Measurements from ENCODE around the gene PLEKHJ1.
"Not testable (repeated sequence)": the region's sequence is repeated elsewhere in the genome, so short reads cannot be mapped to it uniquely, and the experiment has no call there.

PLEKHJ1 gene

DNA sequence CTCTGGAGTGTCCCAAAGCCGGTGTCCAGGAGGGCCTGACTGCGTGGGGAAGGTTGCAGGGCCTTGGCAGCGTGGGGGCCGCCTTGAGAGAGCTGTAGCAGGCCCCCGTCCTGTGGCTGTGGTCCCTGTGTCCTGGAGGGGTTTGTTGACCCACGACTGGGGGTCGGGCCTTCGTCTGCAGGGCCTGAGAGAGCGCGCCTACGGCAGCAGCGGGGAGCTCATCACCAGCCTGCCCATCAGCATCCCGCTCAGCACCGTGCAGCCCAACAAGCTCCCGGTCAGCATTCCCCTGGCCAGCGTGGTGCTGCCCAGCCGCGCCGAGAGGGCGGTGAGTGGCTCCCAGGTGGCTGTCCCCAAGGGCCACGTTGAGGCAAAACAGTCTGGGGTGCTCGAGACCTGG is 18.5 kb downstream of the PLEKHJ1 start:
- DNase-seq = no peak

DNA sequence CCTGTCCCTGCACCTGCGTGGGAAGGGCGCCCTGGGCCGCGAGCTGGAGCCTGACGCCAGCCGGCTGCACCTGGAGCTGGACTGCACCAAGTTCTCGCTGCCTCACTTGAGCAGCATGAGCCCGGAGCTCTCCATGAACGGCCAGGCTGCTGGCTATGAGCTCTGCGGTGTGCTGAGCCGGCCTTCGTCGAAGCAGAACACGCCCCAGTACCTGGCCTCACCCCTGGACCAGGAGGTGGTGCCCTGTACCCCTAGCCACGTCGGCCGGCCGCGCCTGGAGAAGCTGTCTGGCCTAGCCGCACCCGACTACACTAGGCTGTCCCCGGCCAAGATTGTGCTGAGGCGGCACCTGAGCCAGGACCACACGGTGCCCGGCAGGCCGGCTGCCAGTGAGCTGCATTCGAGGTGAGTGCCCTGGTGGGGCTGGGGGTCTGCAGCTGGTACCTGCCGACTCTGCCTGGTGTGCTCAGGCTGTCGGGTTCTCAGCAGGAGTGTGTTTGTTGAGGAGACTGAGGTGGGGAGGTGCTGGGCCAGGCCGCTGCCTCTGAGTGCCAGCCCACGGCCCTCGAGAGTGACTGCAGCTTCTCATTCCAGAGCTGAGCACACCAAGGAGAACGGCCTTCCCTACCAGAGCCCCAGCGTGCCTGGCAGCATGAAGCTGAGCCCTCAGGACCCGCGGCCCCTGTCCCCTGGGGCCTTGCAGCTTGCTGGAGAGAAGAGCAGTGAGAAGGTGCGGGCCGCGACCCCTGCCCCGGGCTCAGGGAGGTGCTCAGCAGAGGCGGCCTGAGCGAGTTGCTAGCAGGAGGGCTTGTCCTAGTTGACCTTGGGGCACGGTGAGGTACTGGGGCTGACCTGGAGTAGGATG is 19.5 kb downstream of the PLEKHJ1 start:
- DNase-seq = no peak

DNA sequence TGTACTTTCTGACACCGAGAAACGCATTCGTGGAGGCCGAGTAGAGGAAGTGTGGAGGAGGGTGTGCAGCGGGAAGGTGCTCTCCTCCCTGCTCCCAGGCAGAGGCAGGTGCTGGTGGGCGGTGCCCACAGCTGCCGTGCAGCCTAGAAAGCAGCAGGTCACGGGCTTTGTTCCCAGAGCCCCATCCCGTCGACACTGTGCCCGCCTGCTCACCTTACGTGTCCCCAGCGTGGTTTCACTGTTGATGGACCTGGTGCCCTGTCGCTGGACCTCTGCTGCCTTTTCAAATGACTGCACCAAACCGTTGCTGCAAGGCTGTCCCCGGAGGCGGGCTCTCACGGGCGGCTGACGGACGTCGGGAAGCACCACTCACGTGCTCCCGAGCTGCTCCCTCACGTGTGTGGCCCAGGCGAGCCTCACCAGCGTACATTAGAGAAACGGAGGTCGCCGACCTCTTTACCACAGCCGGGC is 20.8 kb downstream of the PLEKHJ1 start:
- no peak for DNase-seq

DNA sequence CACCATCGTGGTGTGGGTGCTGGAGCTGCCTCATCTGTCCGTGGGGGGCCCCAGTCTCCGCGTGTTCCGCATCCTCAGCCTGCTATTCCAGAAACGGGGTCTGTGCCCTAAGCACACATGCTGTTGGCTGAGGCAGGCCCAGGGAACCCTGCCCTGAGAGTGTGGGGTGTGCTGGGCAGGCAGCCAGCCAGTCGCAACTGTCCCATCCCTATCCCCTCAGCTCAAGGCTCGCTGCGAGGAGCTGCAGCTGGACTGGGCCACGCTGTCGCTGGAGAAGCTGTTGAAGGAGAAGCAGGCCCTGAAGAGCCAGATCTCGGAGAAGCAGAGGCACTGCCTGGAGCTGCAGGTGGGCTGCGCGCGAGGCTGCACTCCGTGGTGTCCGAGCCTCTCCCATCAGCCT is 21.9 kb downstream of the PLEKHJ1 start:
- DNase-seq = no peak

DNA sequence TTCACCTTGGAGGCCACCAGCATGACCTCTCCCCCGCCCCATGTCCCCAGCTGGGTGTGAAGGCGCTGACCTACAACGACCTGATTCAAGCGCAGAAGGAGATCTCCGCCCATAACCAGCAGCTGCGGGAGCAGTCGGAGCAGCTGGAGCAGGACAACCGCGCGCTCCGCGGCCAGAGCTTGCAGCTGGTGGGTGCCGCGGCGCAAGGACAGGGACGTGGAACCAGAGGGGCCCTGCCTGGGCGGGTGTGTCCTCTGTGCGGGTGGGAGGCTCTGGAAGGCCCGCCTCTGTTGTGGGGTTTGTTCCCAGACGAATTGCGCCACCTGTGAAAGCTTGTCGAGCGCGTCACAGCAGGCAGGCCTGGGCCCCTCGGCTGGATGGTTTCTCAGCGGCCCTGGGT is 22.3 kb downstream of the PLEKHJ1 start:
- no peak for DNase-seq

DNA sequence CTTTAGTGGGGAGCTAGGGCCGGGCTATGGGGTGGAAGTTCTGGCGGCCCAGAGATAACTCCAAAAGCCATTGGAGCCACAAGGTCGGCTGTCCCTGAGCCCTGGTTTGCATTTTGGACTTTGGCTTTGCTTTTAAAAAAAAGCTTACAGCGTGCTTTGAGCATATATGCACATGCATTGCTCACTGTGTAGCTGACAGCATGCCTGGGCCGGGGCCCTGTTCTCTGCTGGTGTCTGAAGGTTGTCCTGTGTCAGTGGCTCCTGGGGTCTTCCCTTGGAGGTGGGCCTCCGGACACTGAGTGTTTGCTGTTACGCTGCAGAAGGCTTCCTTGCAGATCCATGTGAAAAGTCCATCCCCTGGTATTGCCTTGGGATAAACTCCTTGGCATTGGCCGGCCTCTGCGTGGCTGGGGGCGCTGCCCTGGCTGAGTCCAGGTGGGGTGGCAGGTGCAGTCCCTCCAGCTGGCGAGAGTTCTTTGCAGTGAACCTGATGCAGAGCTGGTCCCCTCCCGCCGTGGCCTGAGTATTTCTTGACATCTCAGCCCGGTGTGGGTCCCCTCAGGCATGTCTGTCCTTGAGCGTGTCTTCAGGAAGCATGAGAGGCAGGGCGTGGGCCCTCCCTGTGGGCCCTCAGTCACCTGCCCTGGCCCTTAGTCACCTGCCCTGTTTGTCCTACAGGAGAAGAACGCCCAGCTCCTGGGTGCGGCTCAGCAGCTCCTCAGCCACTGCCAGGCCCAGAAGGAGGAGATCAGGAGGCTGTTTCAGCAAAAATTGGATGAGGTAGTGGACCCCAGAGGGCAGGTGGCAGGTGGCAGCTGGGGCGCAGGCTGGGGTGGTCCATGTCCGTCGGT is 23.0 kb downstream of the PLEKHJ1 start:
- DNase-seq = no peak

DNA sequence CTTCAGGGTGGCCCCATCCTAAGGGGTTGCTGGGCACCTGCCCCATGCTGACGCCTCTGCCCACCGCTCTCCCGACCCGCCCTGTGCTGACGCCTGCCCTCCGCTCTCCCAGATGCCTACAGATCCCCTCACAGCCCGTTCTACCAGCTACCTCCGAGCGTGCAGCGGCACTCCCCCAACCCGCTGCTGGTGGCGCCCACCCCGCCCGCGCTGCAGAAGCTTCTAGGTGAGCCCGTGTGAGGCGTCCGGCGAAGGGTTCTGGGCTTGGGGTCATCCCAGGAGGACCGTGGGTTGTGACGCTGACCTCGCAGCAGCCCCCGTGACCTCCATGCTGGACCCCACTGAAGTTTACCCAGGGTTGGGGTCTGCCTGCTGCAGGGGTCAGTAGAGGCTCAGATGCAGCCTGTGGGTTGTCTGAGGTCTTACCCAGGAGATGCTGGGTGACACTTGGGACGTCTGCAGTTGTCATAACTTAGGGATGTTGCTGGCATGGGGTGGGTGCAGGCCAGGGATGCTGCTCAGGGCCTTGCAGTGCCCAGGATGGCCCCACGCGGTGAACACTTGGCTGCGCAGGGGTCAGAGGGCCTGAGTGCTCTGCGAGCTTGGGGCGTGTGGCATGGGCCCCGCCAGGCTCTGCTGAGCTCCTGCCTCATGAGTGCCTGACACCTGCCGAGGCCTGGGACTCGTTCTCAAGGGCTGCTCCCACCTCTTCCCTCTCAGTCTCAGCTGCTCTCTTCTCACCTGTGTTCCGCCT is 25.0 kb downstream of the PLEKHJ1 start:
- DNase-seq = no peak

DNA sequence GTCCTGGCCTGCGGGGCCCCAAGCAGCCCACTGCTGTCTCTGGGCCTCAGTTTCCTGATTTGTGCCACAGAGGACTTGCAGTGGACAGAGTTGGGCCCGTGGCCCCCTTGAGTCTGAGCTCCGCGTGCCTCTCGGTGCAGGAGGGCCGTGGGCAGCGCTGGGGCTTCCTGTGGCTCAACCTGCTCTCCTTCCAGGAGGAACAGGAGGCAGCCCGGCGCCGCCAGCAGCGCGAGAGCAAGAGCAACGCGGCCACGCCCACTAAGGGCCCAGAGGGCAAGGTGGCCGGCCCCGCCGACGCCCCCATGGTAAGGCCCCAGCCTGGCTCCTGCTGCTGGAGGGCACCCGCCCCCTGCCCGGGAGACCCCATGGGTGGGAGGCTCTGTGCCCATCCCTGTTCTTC is 25.9 kb downstream of the PLEKHJ1 start:
- DNase-seq = no peak

DNA sequence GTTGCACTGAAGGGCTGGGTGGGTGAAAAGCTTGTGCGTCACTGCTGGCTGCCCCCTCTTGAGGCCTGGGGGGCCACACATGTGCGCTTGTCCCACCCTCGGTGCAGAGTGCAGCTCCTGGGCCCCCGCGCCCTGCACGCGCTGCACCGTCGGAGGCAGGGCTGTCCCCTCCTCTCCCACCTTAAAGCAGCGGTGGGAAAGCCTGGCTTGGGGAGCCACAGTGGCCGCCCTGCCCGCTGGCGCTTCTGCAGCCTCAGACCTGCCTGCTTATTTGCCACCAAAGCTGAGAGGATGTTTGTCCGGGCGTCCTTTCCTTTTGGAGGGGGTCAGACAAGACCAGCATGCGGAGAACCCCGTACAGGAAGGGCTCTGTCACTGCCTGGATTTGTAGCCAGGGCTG is 26.7 kb downstream of the PLEKHJ1 start:
- DNase-seq = no peak

DNA sequence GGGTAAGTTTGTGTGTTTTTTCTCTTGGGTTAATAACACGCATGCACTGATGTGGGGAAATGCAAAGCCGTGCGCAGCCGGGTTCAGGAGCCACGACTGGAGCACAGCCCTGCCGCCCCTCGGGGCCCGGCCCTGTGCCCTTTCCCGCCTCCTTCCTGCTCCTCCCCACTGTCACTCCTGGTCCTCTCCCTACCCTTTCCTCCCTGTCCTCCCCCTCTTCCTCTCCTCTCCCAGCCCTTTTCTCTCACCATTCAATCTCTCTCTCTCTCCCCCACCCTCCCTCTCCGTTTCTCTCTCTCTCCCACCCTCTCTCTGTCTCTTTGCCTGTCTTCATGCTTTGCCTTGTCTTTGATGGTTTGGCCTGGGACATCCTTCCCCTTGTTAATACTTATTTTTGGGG is 27.2 kb downstream of the PLEKHJ1 start:
- DNase-seq = no peak

DNA sequence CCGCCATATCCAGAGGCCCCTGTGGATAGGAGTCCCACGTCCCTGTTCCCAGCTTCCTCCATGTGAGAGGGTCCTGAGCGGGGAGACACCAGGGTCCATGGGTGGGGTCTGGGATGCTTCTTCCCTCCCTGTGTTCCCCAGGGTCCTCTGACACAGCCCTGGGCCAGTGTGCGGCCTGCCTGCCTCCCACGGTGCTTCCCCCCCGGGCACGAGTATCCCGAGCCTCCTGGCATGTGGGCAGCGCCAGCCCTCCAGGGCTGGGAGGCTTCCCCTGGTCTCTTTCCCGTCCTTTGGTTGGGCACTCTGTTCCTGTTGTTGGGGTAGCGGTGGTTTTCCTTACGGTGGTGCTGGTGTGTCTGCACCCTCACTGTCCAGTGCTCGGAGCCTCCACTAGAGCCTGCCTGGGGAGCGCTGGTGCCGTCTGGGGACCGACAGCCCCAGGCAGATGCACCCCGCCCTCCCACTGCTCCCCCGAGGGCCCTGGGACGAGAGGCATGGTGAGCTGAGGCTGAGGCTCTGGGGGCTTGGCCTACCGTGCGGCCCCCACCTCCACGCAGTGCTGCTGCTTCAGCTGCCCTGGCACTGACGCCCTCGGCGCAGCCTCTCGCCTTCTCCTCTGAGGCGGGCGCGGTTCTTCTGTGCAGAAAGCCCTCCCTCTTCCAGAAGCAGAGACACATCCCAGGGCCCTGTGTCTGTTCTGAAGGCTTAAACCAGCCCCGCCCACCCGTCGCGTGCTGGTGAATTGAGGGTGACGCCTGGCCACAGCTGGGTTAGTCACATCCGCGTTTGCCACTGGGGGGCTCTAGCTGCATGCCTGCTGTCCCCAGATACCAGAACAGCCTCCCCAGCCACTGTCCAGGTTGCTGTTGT is 27.9 kb downstream of the PLEKHJ1 start:
- DNase-seq = peak; percentile 68

DNA sequence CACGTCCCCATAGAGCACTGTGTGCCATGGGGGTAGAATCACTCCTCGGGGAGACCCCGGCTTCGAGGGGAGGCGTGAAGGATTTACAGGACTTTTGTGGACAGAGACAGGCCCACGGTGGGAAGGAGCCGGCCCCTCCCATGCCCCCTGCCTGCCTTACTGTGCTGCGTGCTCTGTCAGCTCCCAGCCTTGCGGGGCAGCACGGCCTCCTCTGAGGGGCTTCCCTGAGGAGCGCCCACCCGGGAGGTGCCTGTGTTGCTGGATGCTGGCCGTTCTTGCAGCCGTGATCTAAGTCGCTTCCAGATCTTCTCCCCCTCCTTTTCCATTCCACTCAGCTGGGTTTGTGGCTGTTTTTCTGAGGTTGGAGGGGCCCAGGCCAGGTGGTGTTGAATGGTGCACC is 29.1 kb downstream of the PLEKHJ1 start:
- DNase-seq = no peak

DNA sequence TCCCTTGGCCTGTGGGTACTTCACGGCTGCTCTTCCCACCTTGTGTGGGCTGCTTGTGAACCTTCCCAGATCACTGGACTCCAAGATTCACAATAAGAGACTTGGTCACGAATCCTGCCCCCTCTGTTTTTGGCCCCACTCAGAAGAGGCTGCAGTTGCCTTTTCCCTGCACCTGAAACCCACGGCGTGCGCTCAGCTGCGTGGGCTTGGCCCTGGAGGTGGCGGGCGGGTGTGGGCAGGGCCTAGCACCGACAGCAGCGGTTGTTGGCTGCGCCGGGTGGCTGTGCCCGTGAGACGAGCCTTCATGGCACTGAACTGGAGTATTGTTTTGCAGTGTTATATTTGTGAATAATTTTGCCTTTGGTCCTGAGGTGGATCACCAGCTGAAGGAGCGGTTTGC is 33.8 kb downstream of the PLEKHJ1 start:
- no peak for DNase-seq

DNA sequence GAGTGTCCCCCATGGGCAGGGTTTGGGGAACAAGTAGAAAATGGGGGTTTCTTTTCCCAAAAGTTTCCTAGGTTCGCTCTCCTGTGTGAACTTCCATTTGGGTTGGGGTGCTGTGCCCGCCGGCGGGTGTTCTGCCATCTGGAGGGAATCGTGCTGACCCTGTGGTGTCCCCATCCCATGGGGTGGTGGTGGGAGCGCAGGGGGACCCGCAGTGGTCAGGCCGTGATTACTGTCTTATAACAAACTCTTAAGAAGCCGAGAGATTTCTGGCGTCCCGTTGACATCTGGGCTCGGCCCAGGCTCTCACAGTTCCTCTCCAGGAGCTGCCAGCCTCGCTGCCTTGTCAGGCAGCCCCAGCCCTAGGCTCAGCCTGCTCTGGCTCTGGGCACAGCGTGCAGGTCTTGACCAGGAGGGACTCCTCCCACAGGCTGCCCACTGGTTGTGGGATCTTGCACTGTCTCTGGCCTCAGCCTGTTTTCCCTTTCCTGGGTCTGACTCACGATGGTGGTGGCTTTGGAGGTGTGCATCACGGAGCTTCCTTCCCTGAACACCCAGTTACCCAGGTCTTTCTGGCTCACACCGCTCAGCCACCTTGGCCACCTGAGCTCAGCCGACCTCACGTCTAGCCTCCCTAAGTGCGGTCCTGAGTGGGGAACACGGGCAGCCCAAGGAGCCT is 34.5 kb downstream of the PLEKHJ1 start:
- no peak for DNase-seq

DNA sequence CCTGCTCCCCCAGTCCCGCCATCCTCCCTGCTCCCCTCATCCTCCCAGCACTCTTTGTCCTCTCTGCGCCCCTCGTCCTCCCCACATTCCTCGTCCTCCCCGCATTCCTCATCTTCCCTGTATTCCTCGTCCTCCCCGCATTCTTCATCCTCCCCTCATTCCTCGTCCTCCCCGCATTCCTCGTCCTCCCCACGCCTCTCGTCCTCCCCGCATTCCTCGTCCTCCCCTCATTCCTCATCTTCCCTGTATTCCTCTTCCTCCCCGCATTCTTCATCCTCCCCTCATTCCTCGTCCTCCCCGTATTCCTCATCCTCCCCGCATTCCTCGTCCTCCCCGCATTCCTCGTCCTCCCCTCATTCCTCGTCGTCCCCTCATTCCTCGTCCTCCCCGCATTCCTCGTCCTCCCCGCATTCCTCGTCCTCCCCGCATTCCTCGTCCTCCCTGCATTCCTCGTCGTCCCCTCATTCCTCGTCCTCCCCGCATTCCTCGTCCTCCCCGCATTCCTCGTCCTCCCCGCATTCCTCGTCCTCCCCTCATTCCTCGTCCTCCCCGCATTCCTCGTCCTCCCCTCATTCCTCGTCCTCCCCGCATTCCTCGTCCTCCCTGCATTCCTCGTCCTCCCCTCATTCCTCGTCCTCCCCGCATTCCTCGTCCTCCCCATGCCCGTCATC is 35.4 kb downstream of the PLEKHJ1 start:
- not testable (repeated sequence) for DNase-seq

DNA sequence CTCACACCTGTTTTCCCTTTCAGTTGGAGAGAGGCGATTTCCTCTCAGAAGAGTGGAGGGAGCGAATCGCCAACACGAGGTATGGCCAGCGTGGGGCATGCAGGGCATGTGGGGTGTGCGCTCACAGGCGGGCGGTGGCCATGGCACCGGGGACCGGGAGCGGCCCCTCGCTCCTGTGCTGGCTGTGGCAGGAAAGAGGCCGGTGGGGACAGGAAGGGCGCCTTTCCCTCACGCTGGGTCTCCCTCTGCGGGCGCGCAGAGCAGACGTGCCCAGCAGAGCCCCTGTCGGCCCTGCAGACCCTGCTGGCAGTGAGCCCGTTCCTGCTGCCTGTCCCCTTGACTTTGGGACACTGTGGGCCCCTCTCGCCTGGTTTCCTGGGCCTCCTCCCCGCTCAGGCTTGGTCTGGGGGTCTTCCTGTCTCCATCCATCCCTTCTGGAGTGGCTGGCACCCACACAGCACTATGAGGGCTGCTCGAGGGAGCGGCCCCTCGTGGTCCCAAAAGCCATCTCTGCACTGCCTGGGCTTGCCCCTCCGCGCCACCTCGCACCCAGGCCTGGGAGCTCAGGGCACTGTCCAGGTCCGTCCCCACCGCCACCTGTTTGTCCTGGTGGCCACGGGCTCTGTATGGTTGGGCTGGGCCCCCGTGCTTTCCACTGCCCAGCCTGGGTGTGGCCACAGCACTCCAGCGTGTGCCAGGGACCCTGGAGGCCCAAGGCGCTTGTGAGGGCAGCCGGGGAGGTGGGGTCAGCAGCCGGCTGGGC is 36.1 kb downstream of the PLEKHJ1 start:
- DNase-seq = no peak

DNA sequence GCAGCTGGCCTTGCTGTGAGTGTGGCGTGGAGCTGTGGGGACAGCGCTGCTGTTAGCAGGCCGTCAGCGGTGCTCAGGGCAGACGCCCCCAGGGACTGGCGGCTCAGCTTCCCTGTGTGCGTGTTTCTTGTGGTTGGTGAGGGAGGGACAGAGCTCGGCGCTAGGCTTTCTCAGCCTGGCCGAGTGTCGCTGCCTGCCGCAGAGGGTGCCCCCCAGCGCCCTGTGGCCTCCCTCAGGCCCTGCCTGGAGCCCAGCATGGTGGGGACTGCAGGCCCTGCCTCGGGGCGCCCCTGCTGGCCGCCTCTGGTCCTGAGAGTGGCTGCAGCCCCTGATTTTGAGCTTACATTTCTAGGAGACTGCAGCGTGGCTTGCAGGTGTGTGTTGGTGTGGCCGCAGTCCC is 36.9 kb downstream of the PLEKHJ1 start:
- no peak for DNase-seq

DNA sequence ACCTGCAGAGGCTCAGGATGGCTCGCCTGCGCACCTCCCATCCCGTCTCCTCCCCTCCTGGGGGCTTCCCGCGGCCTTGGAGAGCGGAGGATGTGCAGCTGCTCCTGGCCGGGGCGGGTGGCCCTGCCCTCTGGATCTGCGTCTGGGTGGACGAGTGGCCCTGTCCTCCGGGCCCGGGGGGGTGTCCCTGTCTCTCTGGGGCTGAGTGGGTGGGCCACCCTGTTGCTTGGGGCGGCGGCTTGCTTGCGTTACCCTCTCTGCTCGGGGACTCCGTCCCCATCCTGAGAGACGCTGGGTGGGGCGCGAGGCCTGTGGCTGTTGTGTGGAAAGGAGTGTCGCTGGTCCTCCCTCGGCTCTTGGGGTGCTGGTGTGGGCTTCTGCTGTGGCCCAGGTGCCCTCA is 37.8 kb downstream of the PLEKHJ1 start:
- DNase-seq = no peak

DNA sequence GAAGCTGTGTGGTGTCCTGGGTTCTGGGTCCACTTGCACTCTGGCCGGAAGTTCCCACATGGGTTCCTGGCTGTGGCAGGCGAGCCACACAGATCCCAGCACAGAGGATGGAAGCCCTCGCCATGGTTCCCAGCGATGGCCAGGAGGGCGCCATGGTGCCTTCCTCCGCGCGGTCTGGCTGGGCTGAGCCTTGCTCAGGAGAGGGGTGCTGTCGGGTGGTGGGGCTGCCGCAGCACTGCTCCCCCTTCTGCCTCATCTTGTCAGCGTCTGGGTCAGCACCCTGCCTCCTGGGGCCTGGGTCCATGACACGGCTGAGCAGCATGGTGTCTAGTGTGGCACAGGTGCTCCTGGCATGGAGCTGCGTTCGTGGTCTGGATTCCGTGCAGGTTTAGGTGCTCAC is 38.9 kb downstream of the PLEKHJ1 start:
- no peak for DNase-seq

DNA sequence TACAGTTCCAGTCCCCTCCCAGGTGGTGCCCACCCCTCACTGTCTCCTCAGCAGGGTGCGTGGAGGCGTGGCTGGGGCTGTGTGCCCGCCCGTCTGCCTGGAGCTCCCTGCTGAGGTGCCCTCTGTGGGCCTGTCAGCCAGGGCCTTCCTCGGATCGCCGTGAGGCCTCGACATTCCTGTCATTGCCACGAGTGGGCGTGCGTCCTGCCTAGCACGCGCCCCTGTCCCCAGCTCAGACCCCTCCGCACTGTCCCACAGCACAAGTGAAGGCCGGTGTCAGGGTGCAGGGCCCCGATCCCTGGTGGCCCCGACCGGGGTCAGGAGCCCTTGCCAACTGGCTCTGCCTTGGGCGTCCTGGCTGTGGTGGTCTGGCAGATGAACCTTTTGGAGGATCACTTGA is 40.2 kb downstream of the PLEKHJ1 start:
- no peak for DNase-seq
